GM12878 (cell line): ENCODE data around the gene C16orf74. TPM values are rescaled to one million over a fixed set of nuclear protein-coding genes. Genes with fewer than 3 reads are reported as not detected.

Experiments
- ATAC-seq: fragments of 200-7000 bp; cut with Tn5 transposase; 3 replicates; pipeline ENCODE4 v1.9.1; 2020; ENCODE audit warnings: mild to moderate bottlenecking, moderate library complexity
- BruUV-seq: library from RNA; stranded (reverse); fragments of 400-500 nt; replicated peaks from 2 replicates; lab custom pipeline; 2021; lab: Mats Ljungman, UMichigan
- CTCF ChIA-PET: fragments of 300-600 bp; sonication (Branson Sonifier 250); formaldehyde crosslinking; extraction: SDS; loops from one replicate; lab custom pipeline; 2021; ENCODE audit warnings: inconsistent platforms; lab: Yijun Ruan, JAX
- POLR2A ChIA-PET: fragments of 350-600 bp; formaldehyde crosslinking; extraction: SDS; loops from one replicate; lab custom pipeline; 2021; ENCODE audit warnings: inconsistent platforms; lab: Charles Lee
- RAD21 ChIA-PET: fragments of 300-600 bp; sonication (Branson Sonifier 250); formaldehyde crosslinking; loops from one replicate; lab custom pipeline; 2023; ENCODE audit warnings: antibody characterized with exemption; ENCODE audit not compliant: unreplicated experiment; lab: Charles Lee
- SMC1A ChIA-PET: fragments of 300-600 bp; sonication (Branson Sonifier 250); formaldehyde crosslinking; loops from one replicate; lab custom pipeline; 2023; ENCODE audit not compliant: unreplicated experiment, uncharacterized antibody; lab: Charles Lee
- DNase-seq: peaks from one replicate; pipeline ENCODE4 v3.0.0-alpha.2; 2011; ENCODE audit warnings: low read depth, low spot score
- FAIRE-seq: peaks from 3 replicates; lab custom pipeline; 2011; peaks lifted over from hg19 to GRCh38; lab: Jason Lieb, UNC
- H2AFZ ChIP-seq: 2 replicates; pipeline ENCODE4 v1.6.0; 2011; ENCODE audit warnings: low read depth, low read length, control low read depth; ENCODE audit not compliant: control insufficient read depth
- H3K27ac ChIP-seq: 2 replicates; pipeline ENCODE4 v1.5.1; 2011; ENCODE audit warnings: control low read depth; ENCODE audit not compliant: control insufficient read depth, insufficient read depth
- H3K27me3 ChIP-seq, 2 experiments: replicated peaks in 1 of 2; 2 replicates each; pipeline versions ENCODE4 v1.6.0 to v1.6.1; 2011; ENCODE audit warnings: low read length in 1 of 2; ENCODE audit not compliant: control insufficient read depth in 2 of 2, insufficient read depth in 2 of 2
- H3K36me3 ChIP-seq, 2 experiments: 2 replicates each; pipeline ENCODE4 v1.5.1; 2011; ENCODE audit warnings: low read length in 1 of 2; ENCODE audit not compliant: control insufficient read depth in 2 of 2, insufficient read depth in 2 of 2
- H3K4me1 ChIP-seq: 2 replicates; pipeline ENCODE4 v1.6.1; 2011; ENCODE audit warnings: mild to moderate bottlenecking, low read length, moderate library complexity, mixed read lengths; ENCODE audit not compliant: control insufficient read depth, insufficient read depth
- H3K4me2 ChIP-seq: 2 replicates; pipeline ENCODE4 v1.6.0; 2011; ENCODE audit warnings: control low read depth; ENCODE audit not compliant: control insufficient read depth, insufficient read depth
- H3K4me3 ChIP-seq: fragments of 200-600 bp; sonication (generic); 2 replicates; pipeline ENCODE4 v1.5.1; 2016
- H3K79me2 ChIP-seq: 2 replicates; pipeline ENCODE4 v1.6.0; 2011; ENCODE audit warnings: low read length; ENCODE audit not compliant: control insufficient read depth, insufficient read depth
- H3K9ac ChIP-seq: 2 replicates; pipeline ENCODE4 v1.8.0; 2011; ENCODE audit warnings: low read length, control low read depth, mixed read lengths; ENCODE audit not compliant: control insufficient read depth, insufficient read depth
- H3K9me3 ChIP-seq: replicated peaks from 3 replicates; pipeline ENCODE4 v1.5.1; 2011; ENCODE audit warnings: mild to moderate bottlenecking, low read length; ENCODE audit not compliant: control insufficient read depth, insufficient read depth
- H4K20me1 ChIP-seq: 2 replicates; pipeline ENCODE4 v1.6.0; 2011; ENCODE audit not compliant: control insufficient read depth, insufficient read depth
- BHLHE40 ChIP-seq, 2 experiments: fragments of 450-650 bp in 1 of 2; IDR thresholded peaks; 2 replicates each; pipeline ENCODE4 v1.6.1; 2011 to 2017; ENCODE audit warnings: low read depth in 2 of 2, borderline replicate concordance in 1 of 2, improper control_type of control experiment in 1 of 2, low read length in 1 of 2, mild to moderate bottlenecking in 1 of 2
- FOS ChIP-seq: IDR thresholded peaks from 3 replicates; pipeline ENCODE4 v1.6.1; 2011; ENCODE audit warnings: borderline replicate concordance; ENCODE audit not compliant: insufficient read length; ENCODE audit errors: extremely low read depth
- HCFC1 ChIP-seq: fragments of 150-350 bp; IDR thresholded peaks from 2 replicates; pipeline ENCODE4 v1.6.1; 2014; ENCODE audit warnings: low read length
- IKZF1 ChIP-seq: fragments of 450-650 bp; conservative IDR thresholded peaks from 2 replicates; pipeline ENCODE4 v1.6.1; 2017; ENCODE audit warnings: antibody characterized with exemption, mild to moderate bottlenecking
- IKZF2 ChIP-seq, 2 experiments: fragments of 450-650 bp; IDR thresholded peaks; 2 replicates each; pipeline ENCODE4 v1.6.1; 2017; ENCODE audit warnings: mild to moderate bottlenecking in 2 of 2, moderate library complexity in 2 of 2
- MTA2 ChIP-seq: fragments of 450-650 bp; IDR thresholded peaks from 2 replicates; pipeline ENCODE4 v1.6.1; 2016; ENCODE audit warnings: low read depth, mild to moderate bottlenecking, moderate library complexity
- RAD21 ChIP-seq: IDR thresholded peaks from 2 replicates; pipeline ENCODE4 v1.6.1; 2011; ENCODE audit warnings: mild to moderate bottlenecking, low read depth, low read length, moderate library complexity; ENCODE audit not compliant: insufficient read depth
- RUNX3 ChIP-seq: IDR thresholded peaks from 2 replicates; pipeline ENCODE4 v1.6.1; 2012; ENCODE audit warnings: low read length, inconsistent platforms
- SMC3 ChIP-seq: IDR thresholded peaks from 2 replicates; pipeline ENCODE4 v1.6.1; 2011; ENCODE audit warnings: low read length, improper control_type of control experiment, borderline replicate concordance
- ZNF207 ChIP-seq: fragments of 450-650 bp; IDR thresholded peaks from 2 replicates; pipeline ENCODE4 v1.6.1; 2014; ENCODE audit warnings: antibody characterized with exemption, mild to moderate bottlenecking, borderline replicate concordance
- WGBS: methylation state at CpG from one replicate; pipeline ENCODE4 v1.1.6; 2016; ENCODE audit warnings: low lambda C conversion rate; ENCODE audit not compliant: insufficient replicate concordance, insufficient coverage; ENCODE audit errors: missing lambda C conversion rate; 5-methylcytosine and 5-hydroxymethylcytosine counted together
- in situ Hi-C: fragments of 300-500 bp; cut with MboI; formaldehyde crosslinking; loops from 9 replicates; pipeline ENCODE4 v1.14.3; 2018; ENCODE audit warnings: mixed read lengths
- intact Hi-C: fragments of 100-400 bp; cut with micrococcal nuclease; formaldehyde crosslinking; loops from one replicate; pipeline ENCODE4 v1.14.2; 2022; ENCODE audit not compliant: unreplicated experiment
- polyA plus RNA-seq, 11 experiments: library from polyadenylated mRNA; depleted of rRNA in 4 of 11; unstranded in 6 of 11; stranded (reverse) in 5 of 11; fragments of >200 nt; fragmentation: Nextera tagmentation in 4 of 11; fragmentation: Illumina TruSeq in 1 of 11; extraction: Ambion mirVana in 4 of 11; extraction: Trizol in 1 of 11; gene quantifications; 1 replicate in 1 of 11; 2 replicates in 10 of 11; pipeline versions ENCODE4 v1.2.1 to v1.2.3, GENCODE V29; 2011 to 2016; ENCODE audit warnings: inconsistent platforms in 2 of 11, missing spikeins in 2 of 11, low read depth in 1 of 11
- total RNA-seq, 4 experiments: library from RNA; depleted of rRNA in 3 of 4; stranded (reverse); fragments of >200 nt in 3 of 4; fragmentation: Illumina TruSeq in 1 of 4; extraction: Trizol in 1 of 4; gene quantifications; 2 replicates each; pipeline versions ENCODE4 v1.2.1 to v1.2.3, GENCODE V29; 2013 to 2021
- TF ChIP-seq, protein P1 (sequence below), 3 experiments: IDR thresholded peaks in 2 of 3; conservative IDR thresholded peaks in 1 of 3; 2 replicates each; pipeline ENCODE4 v1.5.1; 2011; ENCODE audit warnings: low read depth in 3 of 3, low read length in 3 of 3, mild to moderate bottlenecking in 3 of 3, control low read depth in 2 of 3, moderate library complexity in 2 of 3, inconsistent platforms in 1 of 3, mixed read lengths in 1 of 3; ENCODE audit not compliant: control insufficient read depth in 2 of 3, insufficient read depth in 1 of 3; ENCODE audit errors: extremely low read depth in 1 of 3
- TF ChIP-seq, protein P2 (sequence below): IDR thresholded peaks from 2 replicates; pipeline ENCODE4 v1.6.1; 2012; ENCODE audit warnings: mild to moderate bottlenecking, low read depth, low read length

The C16orf74 gene
- total and polyA plus RNA-seq, 10 of the 15 experiments (the other 5 are each of a cell fraction or from before 2014, with no cell fraction given): 0.23 to 20.1 (median 6.8) TPM

DNA sequence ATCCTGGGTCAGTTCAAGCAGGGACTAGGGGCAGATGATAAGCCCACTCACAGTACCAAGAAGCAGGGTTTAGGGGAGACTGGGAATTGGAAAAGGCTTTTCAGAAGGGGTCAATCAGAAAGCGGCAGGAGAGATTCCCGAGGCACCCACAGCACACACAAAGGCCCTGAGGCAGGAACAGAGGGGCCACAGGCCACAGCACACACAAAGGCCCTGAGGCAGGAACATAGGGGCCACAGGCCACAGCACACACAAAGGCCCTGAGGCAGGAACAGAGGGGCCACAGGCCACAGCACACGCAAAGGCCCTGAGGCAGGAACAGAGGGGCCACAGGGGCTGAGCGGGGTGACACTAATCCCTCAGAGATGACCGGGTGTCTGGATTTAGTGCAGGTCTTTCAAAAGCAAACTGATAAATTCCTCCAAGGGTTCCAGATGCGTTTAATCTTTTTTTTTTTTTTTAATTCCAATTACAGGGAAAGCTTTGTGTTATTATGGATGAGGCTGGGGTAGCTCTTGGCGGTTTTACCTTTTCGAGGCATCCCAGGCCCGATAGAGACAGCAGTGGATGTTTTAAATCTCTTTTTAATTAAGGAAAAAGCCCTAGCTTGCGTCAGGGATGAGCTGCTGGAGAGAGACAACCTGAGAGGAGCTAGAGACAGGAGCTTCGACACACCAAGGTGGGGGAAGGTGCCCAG lies 31.1 kb downstream of the C16orf74 start (continued):
- TF ChIP-seq FOS (no peak), MTA2 (no peak)

- ATAC-seq: peak; percentile 56
- H3K27me3 ChIP-seq: no peaks in the 10 kb centered on the region
- H4K20me1 ChIP-seq: no peaks in the 10 kb centered on the region
- FAIRE-seq: no peak
- no peaks in the 10 kb centered on the region for H3K36me3 ChIP-seq
- no peak overlapping the region for H3K4me2 ChIP-seq
- H3K9me3 ChIP-seq: no peaks in the 10 kb centered on the region
- no peaks in the 10 kb centered on the region for H3K4me1 ChIP-seq
- WGBS: 15% methylated on average over 11 of the region's 11 CpGs
- no peak overlapping the region for H2AFZ ChIP-seq
- no peak for DNase-seq
- H3K27ac ChIP-seq: no peak overlapping the region
- in situ Hi-C loops: loop anchor here (5.0 kb wide), 1 partner anchor 61 kb away; no protein-coding TSS in a partner anchor
- ChIA-PET CTCF (interaction anchor here (0.6 to 6.4 kb wide), 19 partner anchors 11 to 604 kb away, joined by 3 to 36 read pairs (median 4); no protein-coding TSS in a partner anchor), RAD21 (interaction anchor here (1.1 to 1.5 kb wide), 2 partner anchors 18 to 324 kb away, joined by 3 read pairs; no protein-coding TSS in a partner anchor), POLR2A (interaction anchor here (0.6 kb wide), 1 partner anchor 26 kb away, joined by 4 read pairs; no protein-coding TSS in a partner anchor), SMC1A (interaction anchor here (0.8 to 1.0 kb wide), 4 partner anchors 38 to 298 kb away, joined by 3 to 4 read pairs (median 4); no protein-coding TSS in a partner anchor)
- H3K4me3 ChIP-seq: no peak overlapping the region
- TF ChIP-seq IKZF2 (IDR thresholded peaks at IDR 0.05) (no peak), RAD21 (peak; percentile 36; the same call in 1 of the 2 replicates), ZNF207 (no peak), SMC3 (peak; percentile 35; the same call in 1 of the 2 replicates), HCFC1 (no peak), RUNX3 (peak; percentile 39; the same call in 1 of the 2 replicates), BHLHE40 (IDR thresholded peaks at IDR 0.05; ENCODE audit: borderline replicate concordance in 1 of 2, low read depth in 2 of 2, low read length in 1 of 2) (peak in 1 of 2 experiments; percentile 24; a peak in 1 of 4 replicates), IKZF1 (0 out of 2 replicates have a peak, but pooled peaks have one; percentile 16)
- TF ChIP-seq, protein P1, sequence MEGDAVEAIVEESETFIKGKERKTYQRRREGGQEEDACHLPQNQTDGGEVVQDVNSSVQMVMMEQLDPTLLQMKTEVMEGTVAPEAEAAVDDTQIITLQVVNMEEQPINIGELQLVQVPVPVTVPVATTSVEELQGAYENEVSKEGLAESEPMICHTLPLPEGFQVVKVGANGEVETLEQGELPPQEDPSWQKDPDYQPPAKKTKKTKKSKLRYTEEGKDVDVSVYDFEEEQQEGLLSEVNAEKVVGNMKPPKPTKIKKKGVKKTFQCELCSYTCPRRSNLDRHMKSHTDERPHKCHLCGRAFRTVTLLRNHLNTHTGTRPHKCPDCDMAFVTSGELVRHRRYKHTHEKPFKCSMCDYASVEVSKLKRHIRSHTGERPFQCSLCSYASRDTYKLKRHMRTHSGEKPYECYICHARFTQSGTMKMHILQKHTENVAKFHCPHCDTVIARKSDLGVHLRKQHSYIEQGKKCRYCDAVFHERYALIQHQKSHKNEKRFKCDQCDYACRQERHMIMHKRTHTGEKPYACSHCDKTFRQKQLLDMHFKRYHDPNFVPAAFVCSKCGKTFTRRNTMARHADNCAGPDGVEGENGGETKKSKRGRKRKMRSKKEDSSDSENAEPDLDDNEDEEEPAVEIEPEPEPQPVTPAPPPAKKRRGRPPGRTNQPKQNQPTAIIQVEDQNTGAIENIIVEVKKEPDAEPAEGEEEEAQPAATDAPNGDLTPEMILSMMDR (IDR thresholded peaks at IDR 0.05 in 2 of 3, conservative IDR thresholded peaks at IDR 0.05 in 1 of 3; ENCODE audit: control insufficient read depth in 2 of 3, extremely low read depth in 1 of 3, insufficient read depth in 1 of 3, low read depth in 3 of 3, low read length in 3 of 3): peak; percentile 40 to 68 (median 68)
- TF ChIP-seq, protein P2, sequence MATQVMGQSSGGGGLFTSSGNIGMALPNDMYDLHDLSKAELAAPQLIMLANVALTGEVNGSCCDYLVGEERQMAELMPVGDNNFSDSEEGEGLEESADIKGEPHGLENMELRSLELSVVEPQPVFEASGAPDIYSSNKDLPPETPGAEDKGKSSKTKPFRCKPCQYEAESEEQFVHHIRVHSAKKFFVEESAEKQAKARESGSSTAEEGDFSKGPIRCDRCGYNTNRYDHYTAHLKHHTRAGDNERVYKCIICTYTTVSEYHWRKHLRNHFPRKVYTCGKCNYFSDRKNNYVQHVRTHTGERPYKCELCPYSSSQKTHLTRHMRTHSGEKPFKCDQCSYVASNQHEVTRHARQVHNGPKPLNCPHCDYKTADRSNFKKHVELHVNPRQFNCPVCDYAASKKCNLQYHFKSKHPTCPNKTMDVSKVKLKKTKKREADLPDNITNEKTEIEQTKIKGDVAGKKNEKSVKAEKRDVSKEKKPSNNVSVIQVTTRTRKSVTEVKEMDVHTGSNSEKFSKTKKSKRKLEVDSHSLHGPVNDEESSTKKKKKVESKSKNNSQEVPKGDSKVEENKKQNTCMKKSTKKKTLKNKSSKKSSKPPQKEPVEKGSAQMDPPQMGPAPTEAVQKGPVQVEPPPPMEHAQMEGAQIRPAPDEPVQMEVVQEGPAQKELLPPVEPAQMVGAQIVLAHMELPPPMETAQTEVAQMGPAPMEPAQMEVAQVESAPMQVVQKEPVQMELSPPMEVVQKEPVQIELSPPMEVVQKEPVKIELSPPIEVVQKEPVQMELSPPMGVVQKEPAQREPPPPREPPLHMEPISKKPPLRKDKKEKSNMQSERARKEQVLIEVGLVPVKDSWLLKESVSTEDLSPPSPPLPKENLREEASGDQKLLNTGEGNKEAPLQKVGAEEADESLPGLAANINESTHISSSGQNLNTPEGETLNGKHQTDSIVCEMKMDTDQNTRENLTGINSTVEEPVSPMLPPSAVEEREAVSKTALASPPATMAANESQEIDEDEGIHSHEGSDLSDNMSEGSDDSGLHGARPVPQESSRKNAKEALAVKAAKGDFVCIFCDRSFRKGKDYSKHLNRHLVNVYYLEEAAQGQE: no peak
- no TSS peak for BruUV-seq
- H3K9ac ChIP-seq: no peak overlapping the region
- intact Hi-C loops: loop anchor here (1.0 to 10.0 kb wide), 5 partner anchors 39 to 324 kb away; no protein-coding TSS in a partner anchor
- H3K79me2 ChIP-seq: no peaks in the 10 kb centered on the region
Observed at GRCh38 chr16:85718682-85719081, 32.2 kb downstream of the C16orf74 start.
